HT-29 (cell line): ENCODE results near the gene FSTL3. TPM values are rescaled to one million over a fixed set of nuclear protein-coding genes. Genes with fewer than 3 reads are reported as not detected.
"Not testable (repeated sequence)": the region's sequence is repeated elsewhere in the genome, so short reads cannot be mapped to it uniquely, and the experiment has no call there.

Experiments used
- DNase-seq: peaks from one replicate; pipeline ENCODE4 v3.0.0-alpha.2; 2015; ENCODE audit warnings: low spot score
- total RNA-seq: library from RNA; depleted of rRNA; stranded (reverse); fragments of >200 nt; shearing (Covaris generic); gene quantifications from 2 replicates; pipeline ENCODE4 v1.2.3, GENCODE V29; 2014

The FSTL3 gene
- total RNA-seq, 1 experiment from 2014 or later, result 8.9 TPM

- DNase-seq, result no peak
Measured at GRCh38 chr19:709196-709964, 33.2 kb downstream of the FSTL3 start.

DNA sequence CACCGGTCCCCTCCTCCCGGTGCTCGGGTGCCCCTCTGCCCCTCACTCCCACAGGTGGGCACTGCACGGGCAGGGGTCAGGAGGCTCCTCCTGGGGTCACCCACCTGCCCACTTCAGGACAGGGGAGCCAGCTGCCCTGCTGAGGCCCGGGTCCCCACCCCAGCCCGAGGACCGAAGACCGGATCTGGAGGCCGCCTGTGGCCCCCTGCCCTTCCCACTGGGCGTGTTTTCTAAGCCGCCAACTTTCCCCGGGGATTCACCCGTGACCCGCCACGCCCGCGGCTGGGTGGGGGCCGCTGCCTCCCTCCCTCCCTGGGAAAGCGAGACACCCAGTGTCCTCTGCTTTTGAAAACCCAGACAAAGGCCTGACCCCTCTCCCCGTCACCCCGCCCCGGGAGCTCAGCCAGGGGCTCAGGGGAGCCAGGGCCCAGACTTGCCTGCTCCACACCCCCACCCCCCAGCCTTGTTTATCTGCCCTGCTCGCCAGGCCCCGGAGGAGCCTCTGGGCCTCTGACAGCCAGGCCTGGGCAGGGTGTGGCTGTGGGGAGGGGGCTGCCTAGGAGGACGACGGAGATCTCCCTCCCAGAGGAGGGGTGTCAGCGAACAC, 33.9 kb downstream of the FSTL3 start:
- no peak for DNase-seq

DNA sequence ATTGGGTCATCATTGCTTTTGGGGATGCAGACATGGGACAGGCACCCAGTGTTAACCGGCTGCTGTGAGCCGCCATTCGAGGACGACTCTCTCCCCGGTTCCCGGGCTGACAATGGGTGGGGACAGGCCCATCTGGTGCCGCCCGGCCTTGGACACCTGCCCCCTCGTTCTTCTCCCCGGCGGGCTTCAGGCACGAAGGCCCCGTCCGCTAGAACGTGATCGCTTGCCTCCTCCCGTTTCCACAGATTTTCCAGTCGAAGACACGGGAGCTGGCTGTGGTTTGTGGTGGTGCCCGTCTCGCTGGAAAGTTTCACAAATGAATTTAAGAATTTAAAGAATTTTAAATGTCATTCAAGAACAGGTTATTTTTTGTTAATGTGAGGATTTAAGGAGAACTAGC, 34.6 kb downstream of the FSTL3 start:
- no peak for DNase-seq

- DNase-seq, result no peak
Measured at GRCh38 chr19:711254-711653, 35.1 kb downstream of the FSTL3 start.

DNA sequence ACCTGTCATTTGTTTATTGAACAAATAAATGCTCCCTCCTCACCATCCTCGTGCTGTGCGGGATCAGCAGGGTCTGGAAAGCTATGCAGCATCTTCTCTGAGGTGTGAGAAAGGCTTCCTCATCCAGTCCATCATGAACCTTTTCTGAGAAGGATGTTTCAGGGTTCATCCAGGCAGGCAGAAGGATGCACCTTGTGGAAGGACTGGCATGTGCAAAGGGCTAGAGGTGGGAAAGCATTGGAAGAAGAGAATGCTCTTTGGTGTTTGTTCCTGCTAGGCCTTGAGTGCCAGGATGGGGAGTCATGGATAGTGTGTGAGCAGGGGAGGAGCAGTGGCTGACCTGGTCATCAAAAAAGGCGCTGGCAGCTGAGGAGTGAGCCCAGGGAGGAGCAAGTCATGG, 39.2 kb downstream of the FSTL3 start:
- no peak for DNase-seq

DNA sequence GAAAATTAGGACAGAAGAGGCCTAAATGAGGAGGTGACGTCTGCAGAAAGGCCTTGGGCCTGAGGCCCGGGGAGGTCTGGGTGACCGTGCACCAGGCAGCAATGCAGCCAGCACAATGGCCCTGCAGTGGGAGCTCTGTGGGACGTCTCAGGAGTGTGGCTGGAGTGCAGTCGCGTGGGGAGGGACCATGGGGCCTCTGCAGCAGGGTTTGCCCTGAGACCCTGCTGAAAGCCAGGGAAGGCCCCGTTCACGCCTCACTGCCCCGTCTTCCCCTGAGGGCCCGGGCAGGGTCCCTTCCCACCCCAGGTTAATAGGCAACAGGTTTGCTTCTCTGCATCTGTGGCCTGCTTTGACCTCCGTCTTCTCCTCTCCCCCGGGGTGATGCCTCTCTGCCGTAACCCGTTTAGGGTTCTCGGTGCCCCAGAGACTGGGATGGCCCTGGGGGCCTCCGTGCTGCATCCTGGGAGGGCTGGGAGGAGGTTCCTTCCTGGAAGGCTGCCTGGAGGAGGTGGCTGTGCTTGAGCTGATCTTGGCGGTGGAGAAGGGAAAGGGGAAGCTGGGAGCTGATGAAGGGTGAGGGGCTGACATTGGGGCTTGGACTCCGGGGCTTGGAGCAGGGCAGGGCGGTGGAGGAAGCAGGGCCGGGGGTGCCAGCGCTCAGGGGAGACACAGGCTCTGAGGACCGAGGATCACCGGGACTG, 42.2 kb downstream of the FSTL3 start:
- DNase-seq, result no peak

DNA sequence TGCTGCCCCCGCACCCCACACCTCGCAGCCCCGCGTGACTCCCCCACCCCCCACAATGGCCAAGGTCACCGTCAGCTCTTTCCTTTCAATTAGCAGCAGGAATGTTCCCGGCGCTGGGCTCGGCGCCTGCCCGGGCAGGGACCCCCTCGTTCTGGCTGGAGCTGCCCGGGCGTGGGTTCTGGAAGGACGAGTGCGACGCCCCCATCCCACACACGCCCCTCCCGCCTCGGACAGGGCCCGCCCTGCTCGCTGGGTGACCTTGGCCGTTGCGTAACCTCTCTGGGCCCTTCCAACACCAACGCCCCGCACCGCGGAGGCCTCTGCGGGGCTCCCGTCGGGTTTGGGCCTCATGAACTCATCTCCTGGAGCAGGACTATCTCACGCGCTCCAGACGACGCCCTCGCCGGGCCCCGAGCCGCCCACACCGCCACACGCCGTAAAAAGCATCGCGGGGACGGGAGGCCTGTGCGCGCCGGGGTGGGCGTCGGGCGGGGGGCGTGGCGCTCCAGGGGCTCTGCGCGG, 42.9 kb downstream of the FSTL3 start:
- DNase-seq, result no peak

DNA sequence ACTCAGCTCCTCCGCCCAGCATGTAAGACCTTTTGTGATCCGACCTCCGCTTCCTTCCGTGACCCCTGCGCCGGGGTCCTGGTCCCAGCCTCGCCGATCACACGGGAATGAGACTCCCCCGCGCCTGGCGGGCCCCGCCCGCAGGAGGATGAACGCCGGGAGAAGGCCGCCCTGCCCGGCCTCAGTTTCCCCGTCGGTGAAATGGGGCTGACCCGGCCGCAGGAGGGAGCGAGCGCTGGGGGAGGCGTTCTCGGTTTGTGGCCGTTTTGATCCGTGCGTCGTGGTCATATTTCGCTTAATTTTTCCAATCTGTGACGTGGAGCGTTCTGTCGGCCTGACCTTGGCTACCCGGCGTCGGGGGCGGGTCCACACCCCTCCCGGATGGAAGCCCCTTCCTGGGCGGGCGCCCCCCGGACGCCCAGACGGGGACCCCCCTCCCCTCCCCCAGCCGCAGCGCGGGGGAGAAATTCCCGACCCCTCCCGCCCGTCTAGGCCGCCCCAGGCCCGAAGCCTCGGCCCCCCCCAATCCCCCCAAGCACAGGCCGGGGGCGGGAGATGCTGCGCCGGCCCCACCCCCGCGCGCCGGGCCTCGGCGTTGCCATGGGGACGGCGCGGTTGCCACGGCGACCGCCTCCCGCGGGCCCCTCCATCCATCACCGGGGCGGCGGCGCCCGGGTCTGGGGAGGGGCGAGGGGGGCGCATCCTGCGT, 43.6 kb downstream of the FSTL3 start:
- DNase-seq, result no peak

- no peak for DNase-seq
Measured at GRCh38 chr19:720345-721160, 44.4 kb downstream of the FSTL3 start.

DNA sequence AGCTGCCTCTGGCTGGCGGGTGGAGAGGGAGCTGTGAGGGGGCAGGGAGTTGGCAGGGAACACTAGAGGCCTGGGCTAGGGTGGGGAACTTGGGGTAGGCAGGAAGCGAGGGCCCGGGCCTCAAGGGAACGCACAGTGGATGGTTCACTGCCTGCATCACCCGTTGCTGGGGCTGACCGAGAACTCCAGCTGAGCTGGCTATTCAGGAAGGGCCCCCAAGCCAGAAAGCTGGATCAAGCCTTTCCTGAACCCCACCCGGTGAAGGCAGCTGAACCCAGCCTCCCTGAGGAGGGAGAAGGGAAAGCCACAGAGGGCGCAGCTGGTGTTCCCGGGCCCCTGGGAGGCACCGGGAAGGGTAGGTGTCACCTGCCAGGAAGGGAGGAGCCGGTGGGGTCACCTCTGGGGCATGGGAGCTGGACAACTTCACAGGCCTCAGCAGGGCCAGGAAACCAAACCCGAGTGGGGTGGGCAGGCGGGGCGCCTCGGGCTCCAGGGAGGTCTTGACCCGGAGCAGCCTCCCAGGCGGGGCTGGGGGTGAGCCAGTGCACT, 46.4 kb downstream of the FSTL3 start:
- no peak for DNase-seq

GRCh38 chr19:723247-723646, 47.1 kb downstream of the FSTL3 start:
- DNase-seq, result no peak

- DNase-seq, result no peak
Measured at GRCh38 chr19:723714-724113, 47.5 kb downstream of the FSTL3 start.

GRCh38 chr19:725461-726089, 49.4 kb downstream of the FSTL3 start:
- DNase-seq, result no peak

GRCh38 chr19:726993-727956, 51.1 kb downstream of the FSTL3 start:
- no peak for DNase-seq

DNA sequence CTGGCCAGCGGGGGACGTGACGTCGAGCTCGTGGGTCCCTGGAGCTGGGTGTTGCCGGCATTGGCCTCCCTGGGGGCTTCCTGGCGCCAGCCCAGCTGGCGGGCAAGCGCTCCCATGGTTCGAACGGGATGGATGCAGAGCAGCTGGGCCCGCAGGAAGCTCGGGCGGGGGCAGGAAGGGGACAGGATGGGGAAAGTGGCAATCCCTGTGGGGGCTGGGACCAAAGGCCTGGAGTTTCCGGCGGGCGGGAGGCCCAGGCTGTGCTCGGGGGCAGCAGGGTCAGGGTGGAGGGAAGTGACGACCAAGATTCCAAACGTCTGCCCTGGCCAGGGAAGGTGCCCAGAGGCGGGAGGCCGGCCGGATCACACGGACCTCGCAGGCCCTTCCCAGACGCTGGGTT, 51.8 kb downstream of the FSTL3 start:
- no peak for DNase-seq

DNA sequence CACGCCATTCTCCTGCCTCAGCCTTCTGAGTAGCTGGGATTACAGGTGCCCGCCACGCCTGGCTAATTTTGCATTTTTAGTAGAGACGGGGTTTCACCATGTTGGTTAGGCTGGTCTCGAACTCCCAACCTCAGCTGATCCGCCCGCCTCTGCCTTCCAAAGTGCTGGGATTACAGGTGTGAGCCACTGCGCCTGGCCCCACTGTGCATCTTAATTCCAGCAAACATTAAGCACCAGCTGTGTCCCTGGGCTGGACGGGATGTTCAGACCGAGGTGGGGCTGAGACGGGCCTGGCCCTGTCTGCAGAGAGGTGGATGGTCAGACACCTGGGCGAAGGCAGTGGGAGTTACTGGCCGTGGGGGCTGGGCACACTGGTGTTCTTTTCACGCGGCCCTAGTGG, 53.4 kb downstream of the FSTL3 start:
- not testable (repeated sequence) for DNase-seq

GRCh38 chr19:729965-730668, 53.9 kb downstream of the FSTL3 start:
- DNase-seq, result no peak

DNA sequence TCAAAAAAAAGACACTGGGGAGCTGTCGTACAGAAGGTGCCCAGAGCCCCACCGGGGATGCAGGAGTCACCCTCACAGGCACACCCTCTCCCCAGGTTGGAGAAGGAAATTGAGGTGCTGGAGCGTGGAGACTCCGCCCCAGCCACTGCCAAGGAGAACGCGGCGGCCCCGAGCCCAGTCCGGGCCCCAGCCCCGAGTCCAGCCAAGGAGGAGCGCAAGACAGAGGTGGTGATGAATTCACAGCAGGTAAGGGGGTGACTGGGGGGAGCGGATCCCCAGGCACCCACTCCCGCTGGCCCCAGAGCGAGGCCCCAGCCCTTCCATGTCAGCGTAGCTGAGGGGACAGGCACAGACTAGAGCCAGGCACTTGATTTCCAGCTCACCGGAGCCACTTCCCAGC, 54.8 kb downstream of the FSTL3 start:
- DNase-seq, result no peak
